Activated T-helper 1 cell treated with anti-CD3 and anti-CD28 coated beads, Interleukin-2, amount 50 U/mL, for 16 hours (primary cell): Measurements from ENCODE around the gene CNTNAP3.
"Not testable (repeated sequence)": the region's sequence is repeated elsewhere in the genome, so short reads cannot be mapped to it uniquely, and the experiment has no call there.

Source experiments
- DNase-seq, 2 donors: peaks; one replicate each; pipeline ENCODE4 v3.0.0-alpha.2; 2020; ENCODE audit warnings: low read depth in 1 of 2, low spot score in 1 of 2

Gene CNTNAP3

GRCh38 chr9:39287980-39288379 lies at the start of gene CNTNAP3:
Gene CNTNAP3, minus strand, starts transcription at chr9:39288167. Its CDS starts 103 bp downstream, at chr9:39288064.
- not testable (repeated sequence) for DNase-seq

- not testable (repeated sequence) for DNase-seq
Measured at GRCh38 chr9:39279995-39280394, 8.0 kb downstream of the CNTNAP3 start.

GRCh38 chr9:39242513-39242912 lies 45.5 kb downstream of the CNTNAP3 start:
- DNase-seq: not testable (repeated sequence)

- DNase-seq: not testable (repeated sequence)
Measured at GRCh38 chr9:39232130-39232991, 55.6 kb downstream of the CNTNAP3 start.

- DNase-seq: not testable (repeated sequence)
Measured at GRCh38 chr9:39215976-39216375, 72.0 kb downstream of the CNTNAP3 start.

GRCh38 chr9:39209773-39210172 lies 78.2 kb downstream of the CNTNAP3 start:
- DNase-seq: not testable (repeated sequence)

GRCh38 chr9:39206643-39207042 lies 81.3 kb downstream of the CNTNAP3 start:
- DNase-seq: not testable (repeated sequence)

GRCh38 chr9:39205842-39206241 lies 82.1 kb downstream of the CNTNAP3 start:
- DNase-seq: not testable (repeated sequence)

- not testable (repeated sequence) for DNase-seq
Measured at GRCh38 chr9:39200412-39200811, 87.6 kb downstream of the CNTNAP3 start.

GRCh38 chr9:39198000-39198709 lies 89.8 kb downstream of the CNTNAP3 start:
- DNase-seq: not testable (repeated sequence)

- not testable (repeated sequence) for DNase-seq
Measured at GRCh38 chr9:39171370-39171769, 116.6 kb downstream of the CNTNAP3 start.

GRCh38 chr9:39157714-39158113 lies 130.3 kb downstream of the CNTNAP3 start:
- not testable (repeated sequence) for DNase-seq

- not testable (repeated sequence) for DNase-seq
Measured at GRCh38 chr9:39132826-39133552, 155.0 kb downstream of the CNTNAP3 start.

- not testable (repeated sequence) for DNase-seq
Measured at GRCh38 chr9:39121401-39121800, 166.6 kb downstream of the CNTNAP3 start.

- DNase-seq: not testable (repeated sequence)
Measured at GRCh38 chr9:39111746-39112145, 176.2 kb downstream of the CNTNAP3 start.

- no peak for DNase-seq
Measured at GRCh38 chr9:39108145-39108544, 179.8 kb downstream of the CNTNAP3 start.

- not testable (repeated sequence) for DNase-seq
Measured at GRCh38 chr9:39097208-39097607, 190.8 kb downstream of the CNTNAP3 start.

GRCh38 chr9:39085311-39085710 lies 202.7 kb downstream of the CNTNAP3 start:
- DNase-seq: not testable (repeated sequence)

- not testable (repeated sequence) for DNase-seq
Measured at GRCh38 chr9:39082574-39082973, 205.4 kb downstream of the CNTNAP3 start.

- not testable (repeated sequence) for DNase-seq
Measured at GRCh38 chr9:39080081-39080480, 207.9 kb downstream of the CNTNAP3 start.

GRCh38 chr9:39078621-39079256 lies 209.2 kb downstream of the CNTNAP3 start:
- DNase-seq: not testable (repeated sequence)
